Endothelial cell of umbilical vein (primary cell): Measurements from ENCODE around the gene C1orf216. TPM values are rescaled to one million over a fixed set of nuclear protein-coding genes. Genes with fewer than 3 reads are reported as not detected.

Experiments
- BruUV-seq: library from RNA; stranded (reverse); fragments of 400-500 nt; replicated peaks from 2 replicates; lab custom pipeline; 2021; lab: Mats Ljungman, UMichigan
- CTCF ChIA-PET: fragments of 300-600, 350-600 bp; sonication (Branson Sonifier 250); formaldehyde crosslinking; loops from one replicate; lab custom pipeline; 2021; ENCODE audit warnings: antibody characterized with exemption, inconsistent platforms; lab: Charles Lee
- POLR2A ChIA-PET: fragments of 300-600, 350-600 bp; sonication (Branson Sonifier 250); formaldehyde crosslinking; loops from one replicate; lab custom pipeline; 2021; ENCODE audit warnings: antibody characterized with exemption, inconsistent platforms; lab: Charles Lee
- DNase-seq: peaks from one replicate; pipeline ENCODE4 v3.0.0-alpha.2; 2011; ENCODE audit warnings: low read depth, low spot score
- FAIRE-seq: peaks from 2 replicates; lab custom pipeline; 2011; peaks lifted over from hg19 to GRCh38; lab: Jason Lieb, UNC
- H2AFZ ChIP-seq: 2 replicates; pipeline ENCODE4 v1.6.0; 2012; ENCODE audit warnings: low read depth, low read length, control low read depth, inconsistent platforms
- H3K27ac ChIP-seq: 2 replicates; pipeline ENCODE4 v1.5.1; 2011; ENCODE audit warnings: low read depth, mild to moderate bottlenecking, control low read depth, low read length, moderate library complexity; ENCODE audit not compliant: insufficient read depth
- H3K27me3 ChIP-seq, 2 experiments: 2 replicates each; pipeline versions ENCODE4 v1.6.0 to v1.6.1; 2011; ENCODE audit warnings: low read length in 2 of 2, mixed read lengths in 1 of 2; ENCODE audit not compliant: control insufficient read depth in 2 of 2, insufficient read depth in 2 of 2
- H3K36me3 ChIP-seq, 2 experiments: 2 replicates in 1 of 2; 3 replicates in 1 of 2; pipeline ENCODE4 v1.5.1; 2011; ENCODE audit warnings: low read length in 2 of 2, mild to moderate bottlenecking in 1 of 2, moderate library complexity in 1 of 2; ENCODE audit not compliant: control insufficient read depth in 2 of 2, insufficient read depth in 2 of 2; ENCODE audit errors: extremely low read depth in 1 of 2
- H3K4me1 ChIP-seq: 3 replicates; pipeline ENCODE4 v1.5.1; 2011; ENCODE audit warnings: mild to moderate bottlenecking, low read length; ENCODE audit not compliant: control insufficient read depth, insufficient read depth; ENCODE audit errors: extremely low read depth
- H3K4me2 ChIP-seq: 2 replicates; pipeline ENCODE4 v1.6.1; 2011; ENCODE audit warnings: low read length, control low read depth, mixed read lengths; ENCODE audit not compliant: insufficient read depth
- H3K4me3 ChIP-seq, 3 experiments: fragments of 200-600 bp in 1 of 3; sonication (generic), shearing (Covaris generic) in 1 of 3; replicated peaks in 1 of 3; 2 replicates each; pipeline ENCODE4 v1.5.1; 2011 to 2016; ENCODE audit warnings: control low read depth in 3 of 3, low read length in 3 of 3, mild to moderate bottlenecking in 2 of 3, inconsistent platforms in 1 of 3, low read depth in 1 of 3, moderate library complexity in 1 of 3; ENCODE audit not compliant: insufficient read depth in 1 of 3
- H3K79me2 ChIP-seq: 2 replicates; pipeline ENCODE4 v1.6.0; 2012; ENCODE audit warnings: low read length, inconsistent platforms; ENCODE audit not compliant: control insufficient read depth, insufficient read depth
- H3K9ac ChIP-seq: replicated peaks from 2 replicates; pipeline ENCODE3; 2011; ENCODE audit warnings: low read length, control low read depth; ENCODE audit not compliant: insufficient read depth; ENCODE audit errors: extremely low read depth
- H3K9me1 ChIP-seq: replicated peaks from 3 replicates; pipeline ENCODE4 v1.6.0; 2011; ENCODE audit warnings: mild to moderate bottlenecking, low read length; ENCODE audit not compliant: control insufficient read depth, insufficient read depth; ENCODE audit errors: extremely low read depth
- H3K9me3 ChIP-seq: replicated peaks from 2 replicates; pipeline ENCODE4 v1.5.1; 2012; ENCODE audit warnings: low read length, inconsistent platforms; ENCODE audit not compliant: control insufficient read depth, insufficient read depth
- H4K20me1 ChIP-seq: replicated peaks from 2 replicates; pipeline ENCODE3; 2011; ENCODE audit warnings: mild to moderate bottlenecking, low read length; ENCODE audit not compliant: control insufficient read depth, insufficient read depth; ENCODE audit errors: extremely low read depth
- EZH2 ChIP-seq: IDR thresholded peaks from 2 replicates; pipeline ENCODE4 v1.6.1; 2012; ENCODE audit warnings: borderline replicate concordance, low read depth, mild to moderate bottlenecking, moderate library complexity, low read length, inconsistent platforms; ENCODE audit not compliant: severe bottlenecking
- FOS ChIP-seq: IDR thresholded peaks from 2 replicates; pipeline ENCODE4 v1.6.1; 2011; ENCODE audit warnings: mild to moderate bottlenecking, low read length, moderate library complexity, borderline replicate concordance; ENCODE audit not compliant: insufficient read depth
- GATA2 ChIP-seq: IDR thresholded peaks from 2 replicates; pipeline ENCODE4 v1.7.0; 2011; ENCODE audit warnings: low read depth, mild to moderate bottlenecking, moderate library complexity, mixed read lengths, low read length; ENCODE audit not compliant: insufficient read length, insufficient read depth
- JUN ChIP-seq: IDR thresholded peaks from 2 replicates; pipeline ENCODE4 v1.6.1; 2011; ENCODE audit warnings: borderline replicate concordance, low read depth; ENCODE audit not compliant: insufficient read length, insufficient read depth
- POLR2A ChIP-seq: IDR thresholded peaks from 2 replicates; pipeline ENCODE4 v1.6.1; 2012; ENCODE audit warnings: low read depth, mild to moderate bottlenecking, control low read depth, low read length
- POLR2AphosphoS5 ChIP-seq: IDR thresholded peaks from 2 replicates; pipeline ENCODE4 v1.6.1; 2012; ENCODE audit warnings: low read depth, mild to moderate bottlenecking, control low read depth, low read length, moderate library complexity; ENCODE audit not compliant: insufficient read depth
- dilution Hi-C: fragments of 300-500 bp; cut with MboI; formaldehyde crosslinking; loops from one replicate; pipeline ENCODE4 v1.15.0; 2019; ENCODE audit warnings: low sequenced_read_pairs; ENCODE audit not compliant: extremely low pct_ligation_motif_present
- intact Hi-C: fragments of 100-400 bp; cut with micrococcal nuclease; formaldehyde crosslinking; loops from one replicate; pipeline ENCODE4 v1.10.0; 2022
- polyA plus RNA-seq, 4 experiments: library from polyadenylated mRNA; depleted of rRNA in 3 of 4; stranded (reverse) in 3 of 4; unstranded in 1 of 4; fragments of >200 nt; gene quantifications; 2 replicates each; pipeline versions ENCODE4 v1.2.1 to v1.2.3, GENCODE V29; 2011 to 2012; ENCODE audit warnings: missing spikeins in 1 of 4
- total RNA-seq: library from RNA; stranded (reverse); gene quantifications from 2 replicates; pipeline ENCODE4 v1.2.3, GENCODE V29; 2021
- TF ChIP-seq, protein P1 (sequence below), 2 donors: IDR thresholded peaks; 1 replicate in 1 of 2; 2 replicates in 1 of 2; pipeline ENCODE4 v1.5.1; 2011; ENCODE audit warnings: low read length in 2 of 2, mild to moderate bottlenecking in 2 of 2, moderate library complexity in 2 of 2, control low read depth in 1 of 2, inconsistent platforms in 1 of 2, low read depth in 1 of 2; ENCODE audit not compliant: insufficient read depth in 1 of 2; ENCODE audit errors: extremely low read depth in 1 of 2
- TF ChIP-seq, protein P2 (sequence below): IDR thresholded peaks from 2 replicates; pipeline ENCODE4 v1.6.1; 2011; ENCODE audit not compliant: insufficient read depth, insufficient read length

Gene C1orf216
- total and polyA plus RNA-seq, 2 donors (not counting 3 experiments of a cell fraction or from before 2014, with no cell fraction given): 13.3 to 15.3 TPM

DNA sequence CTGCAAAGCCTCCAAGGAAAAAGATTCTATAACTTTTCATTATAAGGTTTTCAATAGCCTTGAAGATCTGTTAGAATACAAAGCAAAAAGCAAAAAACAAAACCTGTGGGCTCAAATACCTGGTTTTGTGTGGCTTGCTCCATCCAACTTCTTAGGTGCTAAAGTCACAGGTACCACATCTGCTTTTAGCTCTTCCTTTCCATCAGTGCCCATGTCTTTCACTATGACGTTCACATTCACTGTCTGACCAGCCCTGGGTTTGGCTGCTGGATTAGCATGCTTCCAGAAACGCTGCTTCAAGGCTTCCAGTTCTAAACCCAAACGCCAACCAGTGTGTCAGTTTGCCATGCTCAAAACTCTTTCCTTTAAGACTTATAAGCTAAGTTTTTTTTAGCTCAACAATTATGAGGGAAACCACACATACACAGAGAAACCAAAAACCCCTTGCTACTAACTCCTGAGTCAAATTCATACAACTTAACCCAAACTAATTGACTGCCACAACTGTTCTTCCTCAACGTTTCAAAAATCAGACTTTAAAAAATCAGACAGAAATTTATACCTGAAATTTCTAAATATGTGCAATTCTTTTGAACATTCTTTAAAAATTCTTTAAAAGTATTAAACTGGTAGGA lies 35.1 kb upstream of the C1orf216 start:
- intact Hi-C loops: no loop called here
- Histone ChIP-seq H3K4me2 (no peak overlapping the region), H3K27ac (no peak overlapping the region), H4K20me1 (no peaks in the 10 kb centered on the region), H3K79me2 (no peaks in the 10 kb centered on the region), H3K9me3 (no peaks in the 10 kb centered on the region), H3K9me1 (no peaks in the 10 kb centered on the region), H3K9ac (no peak overlapping the region), H3K36me3 (peaks cover 0 to 6% of the 10 kb centered on the region in 2 experiments), H3K4me3 (no peak overlapping the region), H3K4me1 (no peaks in the 10 kb centered on the region), H3K27me3 (no peaks in the 10 kb centered on the region), H2AFZ (no peak overlapping the region)
- dilution Hi-C loops: no loop called here
- FAIRE-seq (no peak), DNase-seq (no peak)
- ChIA-PET CTCF (interaction anchor here (0.8 to 1.6 kb wide), 3 partner anchors 9 to 181 kb away, joined by 3 read pairs; partner anchors contain the start of gene TFAP2E), POLR2A (no interaction called here)
- TF ChIP-seq JUN (no peak), EZH2 (no peak), POLR2AphosphoS5 (no peak), GATA2 (no peak), POLR2A (no peak), FOS (no peak)
- TF ChIP-seq, protein P1, sequence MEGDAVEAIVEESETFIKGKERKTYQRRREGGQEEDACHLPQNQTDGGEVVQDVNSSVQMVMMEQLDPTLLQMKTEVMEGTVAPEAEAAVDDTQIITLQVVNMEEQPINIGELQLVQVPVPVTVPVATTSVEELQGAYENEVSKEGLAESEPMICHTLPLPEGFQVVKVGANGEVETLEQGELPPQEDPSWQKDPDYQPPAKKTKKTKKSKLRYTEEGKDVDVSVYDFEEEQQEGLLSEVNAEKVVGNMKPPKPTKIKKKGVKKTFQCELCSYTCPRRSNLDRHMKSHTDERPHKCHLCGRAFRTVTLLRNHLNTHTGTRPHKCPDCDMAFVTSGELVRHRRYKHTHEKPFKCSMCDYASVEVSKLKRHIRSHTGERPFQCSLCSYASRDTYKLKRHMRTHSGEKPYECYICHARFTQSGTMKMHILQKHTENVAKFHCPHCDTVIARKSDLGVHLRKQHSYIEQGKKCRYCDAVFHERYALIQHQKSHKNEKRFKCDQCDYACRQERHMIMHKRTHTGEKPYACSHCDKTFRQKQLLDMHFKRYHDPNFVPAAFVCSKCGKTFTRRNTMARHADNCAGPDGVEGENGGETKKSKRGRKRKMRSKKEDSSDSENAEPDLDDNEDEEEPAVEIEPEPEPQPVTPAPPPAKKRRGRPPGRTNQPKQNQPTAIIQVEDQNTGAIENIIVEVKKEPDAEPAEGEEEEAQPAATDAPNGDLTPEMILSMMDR (IDR thresholded peaks at IDR 0.05; ENCODE audit: extremely low read depth in 1 of 2, insufficient read depth in 1 of 2, low read depth in 1 of 2, low read length in 2 of 2): no peak
- TF ChIP-seq, protein P2, sequence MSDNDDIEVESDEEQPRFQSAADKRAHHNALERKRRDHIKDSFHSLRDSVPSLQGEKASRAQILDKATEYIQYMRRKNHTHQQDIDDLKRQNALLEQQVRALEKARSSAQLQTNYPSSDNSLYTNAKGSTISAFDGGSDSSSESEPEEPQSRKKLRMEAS: no peak
- BruUV-seq: no TSS peak
